Measurements from ENCODE around the gene TGFBR3. TPM values are rescaled to one million over a fixed set of nuclear protein-coding genes. Genes with fewer than 3 reads are reported as not detected.
A peak's percentile ranks its signal among the peaks of the same experiment; 100 is the strongest.

Gene TGFBR3
- total and polyA plus RNA-seq, 8 donors = 6.0 to 34.8 (median 21.4) TPM

DNA sequence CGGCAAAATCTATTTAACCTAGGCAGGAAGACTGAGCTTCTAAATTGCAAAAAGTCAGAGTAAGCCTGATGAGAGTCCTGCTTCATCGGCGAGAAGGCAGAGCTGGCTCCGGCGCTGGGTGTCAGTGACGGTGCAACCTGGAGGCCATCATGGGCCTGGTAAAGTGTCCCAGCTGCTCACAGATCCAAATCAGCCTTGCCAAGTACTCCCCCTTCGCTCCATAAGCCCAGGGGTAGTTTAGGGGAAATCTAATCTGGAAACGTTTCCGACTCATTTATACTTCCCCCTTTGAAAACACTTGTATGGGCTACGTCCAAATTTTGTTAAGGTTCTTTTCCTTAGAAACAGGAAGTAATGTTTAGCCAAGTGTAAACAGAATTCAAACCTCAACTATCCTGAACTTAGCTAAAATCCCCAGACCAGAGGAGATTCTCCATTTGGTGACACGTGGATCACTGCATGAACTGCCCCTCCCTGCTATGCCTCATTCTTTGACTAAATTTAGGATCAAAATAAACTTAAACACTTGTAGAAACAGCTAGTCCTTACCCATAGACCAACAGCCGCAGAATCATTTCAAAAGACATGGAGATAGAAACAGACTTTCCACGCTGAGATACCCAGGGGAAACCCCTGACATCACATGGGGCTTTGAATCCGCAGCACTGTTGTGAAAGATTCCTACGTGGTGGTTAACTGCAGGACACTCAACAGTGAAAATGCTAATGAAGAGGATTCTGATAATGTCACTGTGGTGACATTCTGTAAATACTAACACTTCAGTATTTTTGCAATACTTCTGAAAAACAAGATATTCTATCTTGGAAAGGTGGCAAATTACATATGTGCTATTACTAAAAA is 172.7 kb downstream of the TGFBR3 start:
- Histone ChIP-seq H3K4me1 (no peaks in the 10 kb centered on the region), H3K4me3 (no peak overlapping the region), H3K9me3 (no peaks in the 10 kb centered on the region), H3K27me3 (no peaks in the 10 kb centered on the region), H3K36me3 (peaks cover 0 to 7% (median 0%) of the 10 kb centered on the region in 3 donors), H3K27ac (peak overlapping the region in 2 of 4 donors; percentile 14 to 30)
- intact Hi-C loops (cut with DNase I) = no loop called here
- whole genome bisulfite sequencing, 2 donors = 75 to 76% methylated on average over 15 of the region's 15 CpGs
- TF ChIP-seq, protein P1, sequence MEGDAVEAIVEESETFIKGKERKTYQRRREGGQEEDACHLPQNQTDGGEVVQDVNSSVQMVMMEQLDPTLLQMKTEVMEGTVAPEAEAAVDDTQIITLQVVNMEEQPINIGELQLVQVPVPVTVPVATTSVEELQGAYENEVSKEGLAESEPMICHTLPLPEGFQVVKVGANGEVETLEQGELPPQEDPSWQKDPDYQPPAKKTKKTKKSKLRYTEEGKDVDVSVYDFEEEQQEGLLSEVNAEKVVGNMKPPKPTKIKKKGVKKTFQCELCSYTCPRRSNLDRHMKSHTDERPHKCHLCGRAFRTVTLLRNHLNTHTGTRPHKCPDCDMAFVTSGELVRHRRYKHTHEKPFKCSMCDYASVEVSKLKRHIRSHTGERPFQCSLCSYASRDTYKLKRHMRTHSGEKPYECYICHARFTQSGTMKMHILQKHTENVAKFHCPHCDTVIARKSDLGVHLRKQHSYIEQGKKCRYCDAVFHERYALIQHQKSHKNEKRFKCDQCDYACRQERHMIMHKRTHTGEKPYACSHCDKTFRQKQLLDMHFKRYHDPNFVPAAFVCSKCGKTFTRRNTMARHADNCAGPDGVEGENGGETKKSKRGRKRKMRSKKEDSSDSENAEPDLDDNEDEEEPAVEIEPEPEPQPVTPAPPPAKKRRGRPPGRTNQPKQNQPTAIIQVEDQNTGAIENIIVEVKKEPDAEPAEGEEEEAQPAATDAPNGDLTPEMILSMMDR (IDR thresholded peaks at IDR 0.05) = no peak
- DNase-seq (no peak), ATAC-seq (peak in 3 of 4 donors; percentile 48 to 69 (median 51)), FAIRE-seq (no peak)

DNA sequence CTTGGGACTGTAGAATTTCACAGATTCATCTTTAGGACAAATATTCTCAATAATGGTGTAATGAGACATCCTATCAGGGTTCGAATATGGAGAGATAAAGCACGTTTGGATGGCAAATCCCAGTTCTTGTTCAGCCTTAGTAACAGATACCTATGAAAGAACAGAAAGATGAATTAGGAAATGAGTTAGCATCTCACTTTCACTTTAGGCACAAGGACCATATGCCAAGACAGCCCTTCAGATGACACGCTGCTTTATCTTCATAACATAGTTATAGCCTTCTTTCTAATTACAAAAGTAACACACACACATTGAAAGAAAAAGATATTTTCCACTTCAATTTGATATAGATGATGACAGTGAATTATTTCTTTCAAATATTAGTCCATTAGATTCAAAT is 173.6 kb downstream of the TGFBR3 start:
- Histone ChIP-seq H3K9me3 (no peaks in the 10 kb centered on the region), H3K27me3 (no peaks in the 10 kb centered on the region), H3K36me3 (peaks cover 0 to 7% (median 0%) of the 10 kb centered on the region in 3 donors), H3K27ac (no peak overlapping the region), H3K4me1 (no peaks in the 10 kb centered on the region), H3K4me3 (no peak overlapping the region)
- intact Hi-C loops (cut with DNase I) = no loop called here
- TF ChIP-seq, protein P1 (IDR thresholded peaks at IDR 0.05) = no peak
- no peak for ATAC-seq
- no peak for FAIRE-seq
- 76 to 79% methylated on average over 3 of the region's 3 CpGs for WGBS, 2 donors
- no peak for DNase-seq

DNA sequence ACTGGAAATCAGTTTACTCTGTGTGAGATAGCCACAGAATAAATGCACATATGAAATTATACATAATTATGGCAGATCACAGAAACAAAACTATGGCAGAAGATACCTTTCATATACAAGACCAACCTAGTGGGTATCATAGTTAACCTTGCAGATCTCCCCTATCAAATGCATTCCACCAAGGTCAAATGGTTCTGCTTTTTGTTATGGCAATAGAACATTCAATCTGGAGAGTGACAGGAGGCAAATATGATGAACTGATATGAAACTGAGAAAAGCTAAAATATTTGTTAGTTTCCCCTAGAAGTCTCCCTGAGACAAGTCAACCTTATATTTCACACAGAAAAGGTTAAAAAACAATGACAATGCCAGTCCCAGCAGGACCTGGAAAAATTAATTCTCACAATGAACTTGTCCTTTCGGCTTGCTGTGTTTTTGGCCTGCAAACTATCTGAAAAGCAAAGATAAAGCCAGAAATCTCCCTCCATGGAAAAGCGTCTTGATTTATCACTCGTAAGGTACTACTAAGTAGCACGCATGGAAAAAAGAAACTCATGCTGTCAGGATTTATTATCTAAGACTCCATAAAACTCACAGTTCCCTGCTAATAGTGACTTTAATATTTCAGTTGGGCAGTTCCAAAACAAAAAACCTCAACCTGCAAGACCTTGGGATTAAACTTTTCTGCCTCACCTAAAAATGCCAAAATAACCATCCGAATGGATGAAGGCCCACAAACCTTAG is 174.3 kb downstream of the TGFBR3 start:
- intact Hi-C loops (cut with DNase I) = no loop called here
- no peak for FAIRE-seq
- ATAC-seq = no peak
- Histone ChIP-seq H3K4me1 (no peaks in the 10 kb centered on the region), H3K27ac (no peak overlapping the region), H3K36me3 (peaks cover 0 to 7% (median 0%) of the 10 kb centered on the region in 3 donors), H3K4me3 (no peak overlapping the region), H3K27me3 (no peaks in the 10 kb centered on the region), H3K9me3 (no peaks in the 10 kb centered on the region)
- TF ChIP-seq, protein P1 (IDR thresholded peaks at IDR 0.05) = no peak
- 90 to 93% methylated on average over 5 of the region's 5 CpGs for WGBS, 2 donors
- no peak for DNase-seq

DNA sequence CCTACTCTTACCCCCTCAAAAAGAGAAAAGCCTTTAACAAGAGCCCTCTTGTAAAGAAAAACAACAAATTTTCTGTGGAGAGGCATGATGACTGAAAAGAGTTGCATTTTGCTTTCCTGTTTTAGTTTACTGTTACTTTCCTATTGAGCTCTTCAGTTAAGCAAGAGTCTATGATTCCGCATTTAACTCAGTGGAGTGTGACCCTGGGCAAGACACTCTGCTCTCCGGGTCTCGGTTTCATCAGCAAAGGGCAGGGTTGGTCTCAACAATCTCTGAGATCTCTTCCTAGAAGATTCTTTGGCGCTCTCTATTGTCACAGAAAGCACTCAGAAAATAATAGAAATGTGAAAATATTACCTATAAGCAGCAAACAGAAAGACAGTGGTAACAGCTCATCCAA is 175.7 kb downstream of the TGFBR3 start:
- no peak for FAIRE-seq

More for the DNA sequence above, 175.7 kb downstream of the TGFBR3 start:
- Histone ChIP-seq H3K27me3 (no peaks in the 10 kb centered on the region), H3K4me3 (no peak overlapping the region), H3K9me3 (no peaks in the 10 kb centered on the region), H3K27ac (no peak overlapping the region), H3K4me1 (no peaks in the 10 kb centered on the region), H3K36me3 (no peaks in the 10 kb centered on the region)
- intact Hi-C loops (cut with DNase I) = no loop called here
- TF ChIP-seq, protein P1 (IDR thresholded peaks at IDR 0.05) = no peak
- WGBS, 2 donors = 82 to 84% methylated on average over 4 of the region's 4 CpGs
- ATAC-seq = no peak
- DNase-seq = no peak

Data from pancreas (tissue), 10 donors.